Lower lobe of right lung (tissue), 2 donors: ENCODE measurements around the gene CEP350. TPM values are rescaled to one million over a fixed set of nuclear protein-coding genes. Genes with fewer than 3 reads are reported as not detected.

Source experiments
- ATAC-seq, 2 donors: fragments of 200-7000 bp; cut with Tn5 transposase; one replicate each; pipeline ENCODE4 v1.9.1; 2020 to 2022; ENCODE audit warnings: mild to moderate bottlenecking in 2 of 2, moderate library complexity in 2 of 2
- DNase-seq: peaks from one replicate; pipeline ENCODE4 v3.0.0-alpha.2; 2020
- H3K27ac ChIP-seq: fragments of 200-600 bp; one replicate; pipeline ENCODE4 v1.8.0; 2022
- H3K27me3 ChIP-seq: fragments of 200-600 bp; one replicate; pipeline ENCODE4 v1.8.0; 2022; ENCODE audit warnings: low read depth
- H3K36me3 ChIP-seq: fragments of 200-600 bp; one replicate; pipeline ENCODE4 v1.8.0; 2022; ENCODE audit warnings: mild to moderate bottlenecking
- H3K4me1 ChIP-seq: fragments of 200-600 bp; one replicate; pipeline ENCODE4 v1.8.0; 2022
- H3K4me3 ChIP-seq: fragments of 200-600 bp; one replicate; pipeline ENCODE4 v1.8.0; 2022; ENCODE audit warnings: mild to moderate bottlenecking
- H3K9me3 ChIP-seq: fragments of 200-600 bp; one replicate; pipeline ENCODE4 v1.8.0; 2022
- intact Hi-C: fragments of 100-400 bp; cut with DNase I; formaldehyde crosslinking; loops from one replicate; pipeline ENCODE4 v1.11.0; 2022
- total RNA-seq: library from RNA; stranded (reverse); fragmentation: NEBNext Ultra II Directional; extraction: Animal tissue kit (Norgen Biotek cat#: 25700); gene quantifications from one replicate; pipeline ENCODE4 v1.2.1, GENCODE V29; 2021
- TF ChIP-seq, protein P1 (sequence below): fragments of 200-600 bp; IDR thresholded peaks from one replicate; pipeline ENCODE4 v1.8.0; 2022; ENCODE audit warnings: antibody characterized with exemption, mild to moderate bottlenecking
- donor health status: DM: no; HTN: yes; CAD: no; lungs with severe emphysema.

CEP350 gene
- total RNA-seq, 1 donor from 2014 or later, result 53.2 TPM

DNA sequence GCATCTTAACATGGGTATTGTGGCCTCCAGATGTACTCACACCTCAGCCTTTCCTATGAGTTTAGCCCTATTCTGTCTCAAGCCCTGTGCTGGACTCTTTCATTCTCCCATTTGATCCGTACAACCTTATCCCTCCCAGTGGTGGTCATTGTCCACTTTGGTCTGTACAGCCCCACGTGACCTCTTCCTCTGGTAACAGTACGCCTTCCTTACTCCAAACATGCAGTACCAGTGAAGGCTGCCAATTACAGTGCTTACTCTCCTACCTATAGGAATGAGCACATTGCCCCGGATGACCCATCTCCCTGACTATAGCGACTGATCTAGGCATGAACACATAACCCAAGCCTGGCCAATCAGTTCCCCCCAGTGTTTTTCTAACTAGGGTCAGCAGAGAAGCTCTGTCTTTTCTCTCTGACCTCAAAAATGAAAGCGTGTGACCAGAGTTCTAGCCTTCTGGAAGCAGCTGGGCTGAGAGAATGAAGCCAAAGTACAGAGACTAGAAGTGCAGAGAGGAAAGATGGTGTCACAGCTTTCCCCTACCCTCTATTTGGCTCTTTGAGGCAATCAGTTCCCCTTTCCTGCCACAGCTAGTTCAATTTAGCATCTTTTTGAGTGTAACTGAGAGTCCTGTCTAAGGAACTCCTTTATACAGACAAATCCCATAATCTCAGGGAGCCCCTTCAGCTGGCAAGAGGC, 190.2 kb downstream of the CEP350 start:
- intact Hi-C loops, result no loop called here
- no peaks in the 10 kb centered on the region for H3K27me3 ChIP-seq
- DNase-seq (no peak), ATAC-seq (no peak)
- H3K27ac ChIP-seq, result peak overlapping the region; percentile 46
- TF ChIP-seq, protein P1, sequence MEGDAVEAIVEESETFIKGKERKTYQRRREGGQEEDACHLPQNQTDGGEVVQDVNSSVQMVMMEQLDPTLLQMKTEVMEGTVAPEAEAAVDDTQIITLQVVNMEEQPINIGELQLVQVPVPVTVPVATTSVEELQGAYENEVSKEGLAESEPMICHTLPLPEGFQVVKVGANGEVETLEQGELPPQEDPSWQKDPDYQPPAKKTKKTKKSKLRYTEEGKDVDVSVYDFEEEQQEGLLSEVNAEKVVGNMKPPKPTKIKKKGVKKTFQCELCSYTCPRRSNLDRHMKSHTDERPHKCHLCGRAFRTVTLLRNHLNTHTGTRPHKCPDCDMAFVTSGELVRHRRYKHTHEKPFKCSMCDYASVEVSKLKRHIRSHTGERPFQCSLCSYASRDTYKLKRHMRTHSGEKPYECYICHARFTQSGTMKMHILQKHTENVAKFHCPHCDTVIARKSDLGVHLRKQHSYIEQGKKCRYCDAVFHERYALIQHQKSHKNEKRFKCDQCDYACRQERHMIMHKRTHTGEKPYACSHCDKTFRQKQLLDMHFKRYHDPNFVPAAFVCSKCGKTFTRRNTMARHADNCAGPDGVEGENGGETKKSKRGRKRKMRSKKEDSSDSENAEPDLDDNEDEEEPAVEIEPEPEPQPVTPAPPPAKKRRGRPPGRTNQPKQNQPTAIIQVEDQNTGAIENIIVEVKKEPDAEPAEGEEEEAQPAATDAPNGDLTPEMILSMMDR, result no peak
- no peaks in the 10 kb centered on the region for H3K9me3 ChIP-seq
- no peak overlapping the region for H3K4me3 ChIP-seq
- no peaks in the 10 kb centered on the region for H3K36me3 ChIP-seq
- peaks cover 9% of the 10 kb centered on the region for H3K4me1 ChIP-seq

DNA sequence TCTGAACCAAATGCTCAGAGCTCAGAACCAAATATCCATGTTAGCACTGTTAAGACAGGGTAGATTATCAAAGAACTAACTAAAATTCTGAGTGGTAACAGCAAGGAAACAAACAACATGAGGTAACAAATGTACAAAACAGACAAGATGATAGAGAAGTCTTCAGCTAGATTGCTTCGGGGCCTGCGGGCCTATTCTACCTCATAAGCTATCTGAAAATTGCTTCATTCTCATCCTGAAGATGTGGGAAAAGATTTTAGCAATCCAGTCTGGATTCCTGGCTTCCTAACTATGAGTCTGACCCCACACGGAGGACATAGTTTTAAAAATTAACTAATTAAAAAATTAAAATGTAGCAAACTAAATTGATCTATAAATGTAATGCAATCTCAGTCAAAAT, 190.8 kb downstream of the CEP350 start:
- Histone ChIP-seq H3K27me3 (no peaks in the 10 kb centered on the region), H3K9me3 (no peaks in the 10 kb centered on the region), H3K4me3 (no peak overlapping the region), H3K27ac (peak overlapping the region; percentile 46), H3K36me3 (no peaks in the 10 kb centered on the region), H3K4me1 (peaks cover 9% of the 10 kb centered on the region)
- TF ChIP-seq, protein P1, result no peak
- no peak for DNase-seq
- no peak for ATAC-seq
- intact Hi-C loops, result no loop called here

DNA sequence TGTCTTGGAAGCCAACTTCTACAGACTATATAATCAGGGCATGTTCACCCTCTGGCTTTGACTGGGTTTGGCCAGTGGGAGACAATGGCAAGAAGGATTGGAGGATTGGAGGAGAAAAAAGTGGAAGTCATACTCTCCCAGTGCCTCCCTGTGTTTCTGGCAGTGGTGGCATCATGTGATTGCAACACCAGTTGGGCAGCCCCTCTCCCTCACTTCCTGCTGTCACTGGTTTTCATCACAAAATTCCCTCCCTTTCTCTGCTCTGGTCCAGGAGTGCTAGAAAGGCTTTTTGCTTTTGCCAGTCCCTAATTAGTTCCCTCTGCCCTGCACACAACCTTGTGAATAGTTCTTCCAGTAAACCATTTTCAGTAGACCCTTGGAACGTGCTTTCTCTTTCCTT, 196.4 kb downstream of the CEP350 start:
- intact Hi-C loops, result no loop called here

DNA sequence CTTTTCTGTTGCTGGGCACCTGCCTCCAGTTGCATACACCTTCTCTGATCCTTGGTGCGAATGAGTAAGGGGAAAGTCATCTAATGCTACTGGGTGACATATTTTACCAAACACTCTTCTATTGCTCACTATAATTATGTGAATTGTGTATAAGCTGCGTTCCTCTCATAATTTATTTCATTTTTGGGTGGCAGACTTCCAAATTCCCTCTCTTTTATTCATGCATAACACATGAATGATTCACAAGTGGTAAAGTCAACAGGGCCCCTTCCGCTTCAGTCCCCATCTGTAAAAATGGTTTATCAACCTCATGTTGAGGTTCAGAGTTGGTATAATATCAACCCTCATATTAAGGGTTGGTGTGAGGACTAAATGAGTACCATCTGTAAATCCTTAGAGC, 196.9 kb downstream of the CEP350 start:
- H3K9me3 ChIP-seq, result no peaks in the 10 kb centered on the region
- peaks cover 28% of the 10 kb centered on the region for H3K4me1 ChIP-seq
- TF ChIP-seq, protein P1, result no peak
- no peak overlapping the region for H3K27ac ChIP-seq
- H3K27me3 ChIP-seq, result no peaks in the 10 kb centered on the region
- no peak overlapping the region for H3K4me3 ChIP-seq
- ATAC-seq (no peak), DNase-seq (no peak)
- intact Hi-C loops, result no loop called here
- H3K36me3 ChIP-seq, result no peaks in the 10 kb centered on the region

More for the DNA sequence above, 196.4 kb downstream of the CEP350 start:
- no peaks in the 10 kb centered on the region for H3K9me3 ChIP-seq
- no peaks in the 10 kb centered on the region for H3K36me3 ChIP-seq
- no peaks in the 10 kb centered on the region for H3K27me3 ChIP-seq
- H3K4me3 ChIP-seq, result no peak overlapping the region
- ATAC-seq, result no peak
- H3K27ac ChIP-seq, result no peak overlapping the region
- H3K4me1 ChIP-seq, result peaks cover 22% of the 10 kb centered on the region
- DNase-seq, result no peak
- TF ChIP-seq, protein P1, result no peak

DNA sequence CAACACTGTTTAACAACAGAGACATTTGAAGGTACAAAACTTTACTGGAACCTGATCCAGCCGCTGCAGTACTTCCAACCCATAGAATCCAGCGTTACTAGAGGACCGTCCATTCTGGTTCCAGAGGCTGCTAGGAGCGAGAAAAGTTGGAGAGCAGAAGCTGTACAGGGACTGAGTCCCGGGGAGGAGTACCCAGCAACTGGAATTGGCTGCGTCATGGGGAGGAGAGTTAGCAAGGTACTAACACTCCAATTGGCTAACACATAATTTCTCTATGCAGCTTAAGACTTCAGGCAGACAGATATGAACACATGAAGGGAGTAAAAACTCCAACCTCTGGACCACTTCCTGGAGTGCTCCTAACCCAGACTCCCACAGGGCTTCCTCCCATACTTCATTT, 198.0 kb downstream of the CEP350 start:
- TF ChIP-seq, protein P1, result no peak
- H3K4me1 ChIP-seq, result peaks cover 36% of the 10 kb centered on the region
- H3K27ac ChIP-seq, result no peak overlapping the region
- intact Hi-C loops, result no loop called here
- no peaks in the 10 kb centered on the region for H3K27me3 ChIP-seq
- no peak for ATAC-seq
- no peak for DNase-seq
- H3K36me3 ChIP-seq, result no peaks in the 10 kb centered on the region
- no peaks in the 10 kb centered on the region for H3K9me3 ChIP-seq
- H3K4me3 ChIP-seq, result no peak overlapping the region
